HCT116 (cell line): ENCODE measurements around the gene ASCC1. TPM values are rescaled to one million over a fixed set of nuclear protein-coding genes. Genes with fewer than 3 reads are reported as not detected.
"Not testable (repeated sequence)": the region's sequence is repeated elsewhere in the genome, so short reads cannot be mapped to it uniquely, and the experiment has no call there.

ENCODE experiments used
- ATAC-seq: fragments of 200-7000 bp; cut with Tn5 transposase; 2 replicates; pipeline ENCODE4 v1.9.1; 2020; ENCODE audit warnings: mild to moderate bottlenecking, moderate library complexity
- BruUV-seq: library from RNA; stranded (reverse); fragments of 400-500 nt; replicated peaks from 2 replicates; lab custom pipeline; 2021; lab: Mats Ljungman, UMichigan
- CTCF ChIA-PET: fragments of 300-600 bp; sonication (Branson Sonifier 250); formaldehyde crosslinking; loops from one replicate; lab custom pipeline; 2021; ENCODE audit warnings: antibody characterized with exemption; lab: Charles Lee
- POLR2A ChIA-PET: fragments of 300-600, 350-600 bp; sonication (Branson Sonifier 250); formaldehyde crosslinking; loops from one replicate; lab custom pipeline; 2021; ENCODE audit warnings: antibody characterized with exemption; lab: Charles Lee
- RAD21 ChIA-PET, 2 experiments: fragments of 300-600 bp; sonication (Branson Sonifier 250); formaldehyde crosslinking; loops; one replicate each; lab custom pipeline; 2023; ENCODE audit warnings: low total read pairs in 2 of 2; ENCODE audit not compliant: uncharacterized antibody in 2 of 2, unreplicated experiment in 2 of 2, low non-redundant PET in 1 of 2; lab: Charles Lee
- DNase-seq: peaks from one replicate; pipeline ENCODE4 v3.0.0-alpha.2; 2010; ENCODE audit warnings: low read depth, low spot score
- H2AFZ ChIP-seq: fragments of 200-600 bp; shearing (Covaris generic), sonication (generic); 2 replicates; pipeline ENCODE4 v1.6.1; 2017; ENCODE audit warnings: low read depth, mixed run types, mixed read lengths, antibody characterized with exemption, low read length; ENCODE audit not compliant: poor library complexity, severe bottlenecking
- H3K27ac ChIP-seq: 2 replicates; pipeline ENCODE4 v1.5.1; 2012; ENCODE audit warnings: low read depth, low read length
- H3K27me3 ChIP-seq: fragments of 200-600 bp; sonication (generic); 2 replicates; pipeline ENCODE4 v1.6.1; 2016; ENCODE audit warnings: mixed run types, low read length, mixed read lengths; ENCODE audit not compliant: insufficient read depth
- H3K36me3 ChIP-seq, 2 experiments: fragments of 200-500 bp in 1 of 2; fragments of 200-600 bp in 1 of 2; sonication (Bioruptor generic) in 1 of 2; sonication (generic) in 1 of 2; 2 replicates each; pipeline versions ENCODE4 v1.5.1 to v1.6.1; 2014 to 2016; ENCODE audit warnings: low read length in 2 of 2, inconsistent platforms in 1 of 2, mixed read lengths in 1 of 2, mixed run types in 1 of 2; ENCODE audit not compliant: insufficient read depth in 2 of 2, control insufficient read depth in 1 of 2
- H3K4me1 ChIP-seq, 2 experiments: fragments of 200-600 bp in 1 of 2; sonication (generic) in 1 of 2; 2 replicates each; pipeline versions ENCODE4 v1.5.1 to v1.6.1; 2012 to 2017; ENCODE audit warnings: low read length in 2 of 2, inconsistent platforms in 1 of 2, mild to moderate bottlenecking in 1 of 2, mixed read lengths in 1 of 2, mixed run types in 1 of 2, moderate library complexity in 1 of 2; ENCODE audit not compliant: insufficient read depth in 2 of 2, control insufficient read depth in 1 of 2
- H3K4me2 ChIP-seq: fragments of 200-600 bp; sonication (generic); 2 replicates; pipeline ENCODE4 v1.6.1; 2017; ENCODE audit warnings: mixed run types, low read length, mixed read lengths
- H3K4me3 ChIP-seq, 2 experiments: fragments of 200-600 bp in 1 of 2; sonication (generic) in 1 of 2; replicated peaks in 1 of 2; 2 replicates each; pipeline ENCODE4 v1.5.1; 2011 to 2016; ENCODE audit warnings: low read length in 2 of 2, control low read depth in 1 of 2, low read depth in 1 of 2, mild to moderate bottlenecking in 1 of 2, mixed read lengths in 1 of 2, mixed run types in 1 of 2
- H3K79me2 ChIP-seq: fragments of 200-600 bp; sonication (generic); 2 replicates; pipeline ENCODE4 v1.6.1; 2017; ENCODE audit warnings: mild to moderate bottlenecking, mixed run types, low read length, moderate library complexity, mixed read lengths; ENCODE audit not compliant: insufficient read depth
- H3K9ac ChIP-seq: fragments of 200-600 bp; sonication (generic); 2 replicates; pipeline ENCODE4 v1.6.1; 2016; ENCODE audit warnings: low read length, mixed read lengths
- H3K9me2 ChIP-seq: fragments of 200-600 bp; sonication (generic), shearing (Covaris generic); 2 replicates; pipeline ENCODE4 v1.6.1; 2017; ENCODE audit warnings: mixed run types, mild to moderate bottlenecking, moderate library complexity; ENCODE audit not compliant: insufficient read depth
- H3K9me3 ChIP-seq, 2 experiments: fragments of 200-500 bp in 1 of 2; fragments of 200-600 bp in 1 of 2; sonication (Bioruptor generic) in 1 of 2; sonication (generic) in 1 of 2; 2 replicates each; pipeline ENCODE4 v1.6.1; 2014 to 2017; ENCODE audit warnings: low read length in 2 of 2, mixed read lengths in 2 of 2, inconsistent platforms in 1 of 2, low read depth in 1 of 2, mild to moderate bottlenecking in 1 of 2, mixed run types in 1 of 2, moderate library complexity in 1 of 2; ENCODE audit not compliant: control insufficient read depth in 1 of 2, insufficient read depth in 1 of 2
- H4K20me1 ChIP-seq: fragments of 200-600 bp; sonication (generic), shearing (Covaris generic); 2 replicates; pipeline ENCODE4 v1.6.1; 2017; ENCODE audit warnings: mixed run types, mild to moderate bottlenecking, moderate library complexity; ENCODE audit not compliant: insufficient read depth
- intact Hi-C: fragments of 100-400 bp; cut with micrococcal nuclease; formaldehyde crosslinking; loops from 2 replicates; pipeline ENCODE4 v1.10.0; 2022
- total RNA-seq: library from RNA; stranded (reverse); gene quantifications from one replicate; pipeline ENCODE4 v1.2.1, GENCODE V29; 2021; ENCODE audit not compliant: unreplicated experiment

ASCC1 gene
- total RNA-seq, 1 experiment from 2014 or later = 34.5 TPM

GRCh38 chr10:72150746-72151478, 65.2 kb downstream of the ASCC1 start:
- H2AFZ ChIP-seq, RAD21 ChIA-PET, H3K36me3 ChIP-seq, H3K9ac ChIP-seq, POLR2A ChIA-PET, H3K9me2 ChIP-seq, intact Hi-C loops, H3K9me3 ChIP-seq, ATAC-seq, H4K20me1 ChIP-seq, BruUV-seq, H3K4me2 ChIP-seq, H3K79me2 ChIP-seq, DNase-seq, CTCF ChIA-PET, H3K4me3 ChIP-seq, H3K27ac ChIP-seq, H3K4me1 ChIP-seq, H3K27me3 ChIP-seq: not testable (repeated sequence)

GRCh38 chr10:72147324-72147584, 68.8 kb downstream of the ASCC1 start:
- H3K4me1 ChIP-seq, H3K9me3 ChIP-seq, H3K79me2 ChIP-seq, H3K4me2 ChIP-seq, CTCF ChIA-PET, ATAC-seq, H3K9me2 ChIP-seq, DNase-seq, H3K27ac ChIP-seq, H2AFZ ChIP-seq, intact Hi-C loops, H3K36me3 ChIP-seq, H3K4me3 ChIP-seq, POLR2A ChIA-PET, RAD21 ChIA-PET, H3K9ac ChIP-seq, BruUV-seq, H4K20me1 ChIP-seq, H3K27me3 ChIP-seq: not testable (repeated sequence)
